Measurements from ENCODE around the gene FOXP1. TPM values are rescaled to one million over a fixed set of nuclear protein-coding genes. Genes with fewer than 3 reads are reported as not detected.

Gene FOXP1
- total and polyA plus RNA-seq, 2 donors (not counting 1 experiment from before 2014, with no cell fraction given): 70.3 to 101 TPM

DNA sequence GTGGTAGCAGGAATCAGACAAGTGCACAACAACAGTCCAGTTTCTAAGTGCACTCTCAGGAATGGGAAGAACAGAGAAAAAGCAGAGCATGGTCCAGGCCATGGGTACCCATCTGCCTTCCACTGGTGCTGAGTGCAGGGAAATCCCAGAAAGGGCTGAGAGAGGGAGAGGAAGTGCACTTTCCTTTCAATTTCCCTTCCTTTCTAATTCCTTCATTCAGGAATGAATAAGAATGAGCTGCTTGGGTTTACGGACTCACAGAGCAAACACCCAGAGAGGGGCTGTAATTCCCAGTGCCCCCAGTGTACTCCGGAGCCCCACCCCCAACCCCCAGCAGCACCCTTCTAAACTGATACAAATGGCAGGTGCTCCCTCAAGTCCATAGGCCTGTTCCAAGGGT, 300.6 kb downstream of the FOXP1 start:
- Histone ChIP-seq H3K27me3 (ENCODE audit: control insufficient read depth, insufficient read depth, low read length) (no peaks in the 10 kb centered on the region), H3K9me3 (ENCODE audit: control insufficient read depth, insufficient read depth, low read depth, low read length) (no peaks in the 10 kb centered on the region), H2AFZ (ENCODE audit: low read length) (no peak overlapping the region), H3K9ac (ENCODE audit: insufficient read depth, low read length) (no peak overlapping the region), H3K4me2 (ENCODE audit: extremely low read depth, insufficient read depth, low read length) (no peak overlapping the region), H3K79me2 (ENCODE audit: control insufficient read depth, insufficient read depth, low read length) (no peaks in the 10 kb centered on the region), H3K27ac (ENCODE audit: insufficient read depth, low read length) (no peak overlapping the region), H3K4me1 (ENCODE audit: control insufficient read depth, extremely low read depth, insufficient read depth, low read length) (no peaks in the 10 kb centered on the region), H3K36me3 (ENCODE audit: control insufficient read depth, insufficient read depth, low read length) (no peaks in the 10 kb centered on the region), H3K4me3 (replicated peaks in 1 of 4; ENCODE audit: control extremely low read depth in 1 of 4, insufficient read depth in 1 of 4, low read depth in 3 of 4, low read length in 4 of 4) (no peak overlapping the region), H4K20me1 (ENCODE audit: control insufficient read depth, extremely low read depth, insufficient read depth, low read length) (no peaks in the 10 kb centered on the region)
- TF ChIP-seq EZH2 (IDR thresholded peaks at IDR 0.05; ENCODE audit: low read length, missing control alignments): no peak
- TF ChIP-seq, protein P1, sequence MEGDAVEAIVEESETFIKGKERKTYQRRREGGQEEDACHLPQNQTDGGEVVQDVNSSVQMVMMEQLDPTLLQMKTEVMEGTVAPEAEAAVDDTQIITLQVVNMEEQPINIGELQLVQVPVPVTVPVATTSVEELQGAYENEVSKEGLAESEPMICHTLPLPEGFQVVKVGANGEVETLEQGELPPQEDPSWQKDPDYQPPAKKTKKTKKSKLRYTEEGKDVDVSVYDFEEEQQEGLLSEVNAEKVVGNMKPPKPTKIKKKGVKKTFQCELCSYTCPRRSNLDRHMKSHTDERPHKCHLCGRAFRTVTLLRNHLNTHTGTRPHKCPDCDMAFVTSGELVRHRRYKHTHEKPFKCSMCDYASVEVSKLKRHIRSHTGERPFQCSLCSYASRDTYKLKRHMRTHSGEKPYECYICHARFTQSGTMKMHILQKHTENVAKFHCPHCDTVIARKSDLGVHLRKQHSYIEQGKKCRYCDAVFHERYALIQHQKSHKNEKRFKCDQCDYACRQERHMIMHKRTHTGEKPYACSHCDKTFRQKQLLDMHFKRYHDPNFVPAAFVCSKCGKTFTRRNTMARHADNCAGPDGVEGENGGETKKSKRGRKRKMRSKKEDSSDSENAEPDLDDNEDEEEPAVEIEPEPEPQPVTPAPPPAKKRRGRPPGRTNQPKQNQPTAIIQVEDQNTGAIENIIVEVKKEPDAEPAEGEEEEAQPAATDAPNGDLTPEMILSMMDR (conservative IDR thresholded peaks at IDR 0.05 in 1 of 2, IDR thresholded peaks at IDR 0.05 in 1 of 2; ENCODE audit: low read depth in 1 of 2, low read length in 2 of 2): no peak
- DNase-seq (ENCODE audit: low read depth in 2 of 2): no peak

GRCh38 chr3:71281280-71281679, 302.2 kb downstream of the FOXP1 start:
- Histone ChIP-seq H3K27ac (ENCODE audit: insufficient read depth, low read length) (no peak overlapping the region), H3K4me2 (ENCODE audit: extremely low read depth, insufficient read depth, low read length) (no peak overlapping the region), H3K4me3 (replicated peaks in 1 of 4; ENCODE audit: control extremely low read depth in 1 of 4, insufficient read depth in 1 of 4, low read depth in 3 of 4, low read length in 4 of 4) (no peak overlapping the region), H3K36me3 (ENCODE audit: control insufficient read depth, insufficient read depth, low read length) (no peaks in the 10 kb centered on the region), H3K9me3 (ENCODE audit: control insufficient read depth, insufficient read depth, low read depth, low read length) (no peaks in the 10 kb centered on the region), H3K27me3 (ENCODE audit: control insufficient read depth, insufficient read depth, low read length) (no peaks in the 10 kb centered on the region), H3K9ac (ENCODE audit: insufficient read depth, low read length) (no peak overlapping the region), H4K20me1 (ENCODE audit: control insufficient read depth, extremely low read depth, insufficient read depth, low read length) (no peaks in the 10 kb centered on the region), H3K79me2 (ENCODE audit: control insufficient read depth, insufficient read depth, low read length) (no peaks in the 10 kb centered on the region), H3K4me1 (ENCODE audit: control insufficient read depth, extremely low read depth, insufficient read depth, low read length) (no peaks in the 10 kb centered on the region), H2AFZ (ENCODE audit: low read length) (no peak overlapping the region)
- TF ChIP-seq, protein P1 (conservative IDR thresholded peaks at IDR 0.05 in 1 of 2, IDR thresholded peaks at IDR 0.05 in 1 of 2; ENCODE audit: low read depth in 1 of 2, low read length in 2 of 2): no peak
- TF ChIP-seq EZH2 (IDR thresholded peaks at IDR 0.05; ENCODE audit: low read length, missing control alignments): no peak
- DNase-seq (ENCODE audit: low read depth in 2 of 2): no peak

- H2AFZ ChIP-seq (ENCODE audit: low read length): no peak overlapping the region
- H3K4me2 ChIP-seq (ENCODE audit: extremely low read depth, insufficient read depth, low read length): no peak overlapping the region
- no peak overlapping the region for H3K27ac ChIP-seq (ENCODE audit: insufficient read depth, low read length)
- H3K9ac ChIP-seq (ENCODE audit: insufficient read depth, low read length): no peak overlapping the region
- H3K36me3 ChIP-seq (ENCODE audit: control insufficient read depth, insufficient read depth, low read length): no peaks in the 10 kb centered on the region
- TF ChIP-seq, protein P1 (conservative IDR thresholded peaks at IDR 0.05 in 1 of 2, IDR thresholded peaks at IDR 0.05 in 1 of 2; ENCODE audit: low read depth in 1 of 2, low read length in 2 of 2): no peak
- no peak for TF ChIP-seq EZH2 (IDR thresholded peaks at IDR 0.05; ENCODE audit: low read length, missing control alignments)
- H3K27me3 ChIP-seq (ENCODE audit: control insufficient read depth, insufficient read depth, low read length): no peaks in the 10 kb centered on the region
- H3K9me3 ChIP-seq (ENCODE audit: control insufficient read depth, insufficient read depth, low read depth, low read length): no peaks in the 10 kb centered on the region
- H3K79me2 ChIP-seq (ENCODE audit: control insufficient read depth, insufficient read depth, low read length): no peaks in the 10 kb centered on the region
- H3K4me3 ChIP-seq (replicated peaks in 1 of 4; ENCODE audit: control extremely low read depth in 1 of 4, insufficient read depth in 1 of 4, low read depth in 3 of 4, low read length in 4 of 4): no peak overlapping the region
- no peaks in the 10 kb centered on the region for H4K20me1 ChIP-seq (ENCODE audit: control insufficient read depth, extremely low read depth, insufficient read depth, low read length)
- no peak for DNase-seq (ENCODE audit: low read depth in 2 of 2)
- no peaks in the 10 kb centered on the region for H3K4me1 ChIP-seq (ENCODE audit: control insufficient read depth, extremely low read depth, insufficient read depth, low read length)
Observed at GRCh38 chr3:71277341-71277740, 306.2 kb downstream of the FOXP1 start.

Measured in fibroblast of lung (primary cell).